ENCODE data around the gene ST6GALNAC6. TPM values are rescaled to one million over a fixed set of nuclear protein-coding genes. Genes with fewer than 3 reads are reported as not detected.
"Not testable (repeated sequence)": the region's sequence is repeated elsewhere in the genome, so short reads cannot be mapped to it uniquely, and the experiment has no call there.

ST6GALNAC6 gene
- total RNA-seq, 2 donors from 2014 or later, result 61.7 to 124 TPM

DNA sequence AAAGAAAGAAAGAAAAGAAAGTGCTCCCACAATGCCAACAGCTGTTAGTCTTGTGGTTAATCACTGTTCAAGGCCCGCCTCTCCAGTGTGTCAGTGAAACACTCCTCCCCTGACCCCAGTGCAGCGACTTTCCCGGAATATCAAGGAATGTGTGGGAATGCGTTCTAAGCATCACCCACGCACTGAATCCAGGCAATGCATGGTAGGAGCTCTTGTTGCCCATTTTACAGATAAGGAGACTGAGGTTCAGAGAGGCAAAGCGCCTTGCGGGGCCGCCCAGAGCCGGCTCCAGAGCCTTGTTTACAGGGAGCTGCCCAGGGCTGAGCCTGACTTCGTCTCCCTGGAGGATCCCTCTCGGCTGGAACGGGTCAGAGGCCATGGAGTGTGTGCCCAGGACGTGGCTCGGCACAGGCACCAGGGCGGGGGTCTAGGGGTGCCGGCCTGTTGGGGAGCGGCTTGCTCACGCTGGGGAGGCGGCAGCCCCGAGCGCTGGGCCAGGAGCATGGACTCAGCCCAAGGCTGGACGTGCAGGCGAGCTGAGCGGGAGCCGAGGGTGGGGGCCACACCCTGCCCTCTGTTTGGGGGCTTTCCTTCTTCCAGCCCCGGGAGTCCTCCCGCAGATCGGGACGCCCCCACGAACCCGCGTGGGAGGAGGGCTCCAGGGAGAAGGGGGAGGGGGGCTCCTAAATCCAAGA, 823 bp downstream of the ST6GALNAC6 start:
- peak overlapping the region; percentile 88 for H3K27ac Mint-ChIP-seq
- peak; percentile 20 for ATAC-seq (replicated peaks)
- H3K36me3 Mint-ChIP-seq (ENCODE audit: low read depth), result peaks cover 48% of the 10 kb centered on the region
- H3K27me3 Mint-ChIP-seq, result no peaks in the 10 kb centered on the region
- no peaks in the 10 kb centered on the region for H3K9me3 Mint-ChIP-seq
- H3K4me1 Mint-ChIP-seq, result peaks cover 3% of the 10 kb centered on the region
- peak overlapping the region; percentile 80 for H3K4me3 Mint-ChIP-seq

DNA sequence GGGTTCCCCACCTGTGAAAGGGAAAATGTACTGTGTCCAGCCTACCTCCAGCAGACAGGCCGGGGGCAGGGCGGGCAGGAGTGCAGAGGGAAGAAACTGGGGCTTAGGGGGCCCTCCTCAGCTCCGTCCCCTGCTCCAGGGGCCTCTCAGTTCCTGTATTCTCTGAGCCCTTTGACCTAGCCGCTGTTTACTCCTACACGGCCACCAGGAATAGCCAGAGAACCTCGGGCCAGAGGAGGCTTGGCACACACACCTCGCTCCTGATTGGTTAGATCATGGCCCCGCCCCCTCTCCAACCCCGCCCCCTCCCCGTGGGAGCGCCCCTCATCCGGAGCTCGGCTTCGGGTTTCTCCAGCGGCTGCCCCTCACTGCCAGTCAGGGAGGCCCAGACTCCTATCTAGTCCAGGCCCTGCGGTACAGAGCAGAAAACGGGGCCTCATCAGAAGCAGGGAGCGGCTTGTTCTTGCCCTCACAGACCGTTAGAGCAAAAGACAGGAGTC, 2.2 kb downstream of the ST6GALNAC6 start:
- Mint-ChIP-seq H3K9me3 (no peaks in the 10 kb centered on the region), H3K36me3 (ENCODE audit: low read depth) (peaks cover 56% of the 10 kb centered on the region), H3K27ac (no peak overlapping the region), H3K4me1 (peaks cover 5% of the 10 kb centered on the region), H3K4me3 (peak overlapping the region; percentile 80), H3K27me3 (no peaks in the 10 kb centered on the region)
- no peak for ATAC-seq (replicated peaks)

DNA sequence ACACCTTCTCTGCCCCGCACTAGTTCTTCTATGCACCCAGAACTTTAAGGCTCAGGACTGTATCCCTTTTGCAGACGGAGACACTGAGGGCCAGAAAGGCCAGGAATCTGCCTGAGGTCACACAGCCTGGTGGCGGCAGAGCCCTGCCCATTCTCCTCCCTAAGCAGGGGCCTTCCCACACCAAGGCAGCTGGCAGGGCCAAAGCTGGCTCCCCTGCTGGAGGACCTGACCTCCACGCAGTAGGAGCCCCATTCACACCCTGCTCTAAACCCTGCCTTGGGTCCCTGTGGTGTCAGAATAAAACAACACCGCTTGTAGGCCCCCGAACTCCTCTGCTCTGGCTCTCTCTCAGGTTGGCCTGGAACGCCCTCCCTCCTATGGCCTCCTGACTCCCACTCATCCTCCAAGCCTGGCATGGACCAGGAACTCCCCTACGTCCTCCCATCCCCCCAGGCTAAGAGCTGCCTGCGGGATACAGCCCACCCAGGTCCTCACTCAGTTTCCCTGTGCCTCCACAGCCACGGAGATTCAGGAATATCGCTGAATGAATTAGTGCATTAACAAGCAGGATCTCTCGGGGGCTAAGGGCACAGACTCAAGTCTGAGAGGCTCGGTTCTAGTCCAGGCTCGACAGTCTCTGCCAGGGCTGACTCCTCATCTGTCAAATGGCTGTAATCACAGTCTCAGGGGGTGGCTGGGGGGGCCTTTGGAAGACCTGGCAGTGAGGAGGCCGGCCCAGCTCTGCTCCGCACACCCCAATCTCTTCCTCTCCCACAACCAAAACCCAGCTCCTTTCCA, 2.8 kb downstream of the ST6GALNAC6 start:
- Mint-ChIP-seq H3K36me3 (ENCODE audit: low read depth) (peaks cover 63% of the 10 kb centered on the region), H3K9me3 (no peaks in the 10 kb centered on the region), H3K4me1 (peaks cover 6% of the 10 kb centered on the region), H3K4me3 (no peak overlapping the region), H3K27ac (no peak overlapping the region), H3K27me3 (no peaks in the 10 kb centered on the region)
- ATAC-seq (replicated peaks), result no peak

DNA sequence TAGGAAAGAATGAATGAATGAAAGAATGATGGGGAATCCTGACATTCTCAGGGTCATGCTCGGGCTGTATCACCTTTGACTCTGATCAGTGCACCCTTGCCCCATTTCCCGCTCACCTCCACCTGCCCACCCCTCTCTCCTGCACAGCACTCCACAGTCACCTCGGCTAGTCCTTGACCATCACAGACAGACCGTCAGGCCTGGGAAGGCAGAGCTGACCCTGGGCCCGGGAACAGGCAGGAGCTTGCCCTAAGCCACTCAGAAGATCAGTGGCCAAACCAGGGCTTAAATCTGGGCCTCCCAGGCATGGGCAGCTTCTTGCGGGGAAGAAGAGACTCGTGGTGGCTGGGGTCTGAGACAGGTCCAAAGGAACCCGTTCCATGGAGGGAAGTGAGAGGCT, 3.6 kb downstream of the ST6GALNAC6 start:
- Mint-ChIP-seq H3K27me3 (no peaks in the 10 kb centered on the region), H3K27ac (no peak overlapping the region), H3K4me1 (peaks cover 11% of the 10 kb centered on the region), H3K36me3 (ENCODE audit: low read depth) (peaks cover 70% of the 10 kb centered on the region), H3K9me3 (no peaks in the 10 kb centered on the region), H3K4me3 (no peak overlapping the region)
- ATAC-seq (replicated peaks), result no peak

DNA sequence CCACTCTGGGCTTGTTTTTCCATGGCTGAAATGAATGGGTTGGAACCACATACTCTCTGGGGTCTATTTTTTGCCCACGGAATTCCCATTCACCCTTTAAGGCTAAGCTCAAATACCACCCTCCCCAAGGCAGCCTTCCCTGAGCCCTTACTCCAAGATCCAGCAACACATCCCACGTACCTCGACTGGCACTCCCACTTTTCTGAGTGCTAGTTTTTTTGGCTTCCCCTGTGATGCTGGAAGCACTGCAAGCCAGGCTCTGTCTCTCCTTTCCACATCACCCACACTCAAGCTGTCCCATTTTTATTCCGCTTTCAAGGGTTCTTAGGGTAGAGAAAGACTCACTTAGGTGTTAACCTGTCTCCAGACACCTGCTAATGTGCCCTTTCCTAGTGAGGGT, 6.0 kb downstream of the ST6GALNAC6 start:
- H3K9me3 Mint-ChIP-seq, result no peaks in the 10 kb centered on the region
- H3K27ac Mint-ChIP-seq, result peak overlapping the region; percentile 56
- no peak overlapping the region for H3K4me3 Mint-ChIP-seq
- ATAC-seq (replicated peaks), result no peak
- H3K4me1 Mint-ChIP-seq, result peaks cover 11% of the 10 kb centered on the region
- peaks cover 89% of the 10 kb centered on the region for H3K36me3 Mint-ChIP-seq (ENCODE audit: low read depth)
- no peaks in the 10 kb centered on the region for H3K27me3 Mint-ChIP-seq

DNA sequence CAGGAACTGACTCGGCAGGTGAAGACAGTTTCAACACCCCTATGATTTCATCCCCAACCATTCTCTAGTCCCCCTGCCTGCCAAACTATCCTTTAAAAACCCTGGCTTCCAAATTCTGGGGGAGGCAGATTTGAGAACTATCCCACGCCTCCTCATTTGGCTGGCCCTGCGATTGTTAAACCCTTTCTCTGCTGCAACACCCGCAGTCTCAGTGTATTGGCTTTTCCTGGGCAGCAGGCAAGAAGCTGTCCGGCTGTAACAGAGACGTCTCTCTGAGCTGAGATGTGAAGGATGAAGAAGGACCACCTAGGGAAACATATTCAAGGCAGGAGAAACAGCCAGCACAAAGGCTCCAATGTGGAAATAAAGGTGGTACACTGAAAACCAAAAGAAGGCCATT, 6.6 kb downstream of the ST6GALNAC6 start:
- H3K36me3 Mint-ChIP-seq (ENCODE audit: low read depth), result peaks cover 94% of the 10 kb centered on the region
- no peak for ATAC-seq (replicated peaks)
- H3K4me3 Mint-ChIP-seq, result no peak overlapping the region
- no peaks in the 10 kb centered on the region for H3K9me3 Mint-ChIP-seq
- H3K27ac Mint-ChIP-seq, result peak overlapping the region; percentile 22
- H3K4me1 Mint-ChIP-seq, result peaks cover 11% of the 10 kb centered on the region
- no peaks in the 10 kb centered on the region for H3K27me3 Mint-ChIP-seq

DNA sequence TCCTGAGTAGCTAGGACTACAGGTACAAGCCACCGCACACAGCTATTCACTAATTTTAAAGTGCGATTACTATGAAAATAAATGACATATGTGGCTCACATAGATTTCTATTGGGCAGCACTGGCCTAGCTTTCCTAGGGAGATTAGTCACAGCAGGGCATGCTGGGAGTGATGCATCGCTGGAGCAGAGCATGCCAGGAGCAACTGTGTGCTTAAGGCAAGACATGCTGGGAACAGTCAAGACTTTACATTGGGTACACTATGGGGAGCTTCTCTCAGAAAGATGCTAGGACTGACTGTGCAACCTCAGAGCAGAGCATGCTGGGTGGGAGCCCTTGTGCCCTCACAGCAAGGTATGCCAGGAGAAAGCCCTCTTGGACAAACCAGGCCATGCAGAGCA, 9.3 kb downstream of the ST6GALNAC6 start:
- no peaks in the 10 kb centered on the region for H3K9me3 Mint-ChIP-seq
- ATAC-seq (replicated peaks), result peak; percentile 23
- no peaks in the 10 kb centered on the region for H3K27me3 Mint-ChIP-seq
- H3K4me3 Mint-ChIP-seq, result no peak overlapping the region
- no peak overlapping the region for H3K27ac Mint-ChIP-seq
- H3K36me3 Mint-ChIP-seq (ENCODE audit: low read depth), result peaks cover 91% of the 10 kb centered on the region
- H3K4me1 Mint-ChIP-seq, result peaks cover 11% of the 10 kb centered on the region

DNA sequence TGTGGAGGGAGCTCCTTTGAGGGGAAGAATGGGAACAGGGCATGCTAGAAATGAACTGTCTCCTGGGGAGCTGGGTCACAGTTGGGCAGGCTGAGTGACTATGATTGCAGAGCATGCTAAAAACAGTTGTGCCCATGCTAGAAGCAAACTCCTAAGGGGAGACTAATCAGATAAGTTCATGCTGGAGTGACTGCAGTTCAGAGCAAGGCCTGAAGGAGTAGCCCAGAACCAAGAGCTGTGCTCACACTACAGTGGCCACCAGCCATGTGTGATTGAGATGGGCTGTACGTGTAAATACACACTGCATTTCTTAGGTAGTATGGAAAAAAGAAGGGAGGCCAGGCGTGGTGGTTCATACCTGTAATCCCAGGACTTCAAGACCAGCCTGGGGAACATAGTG, 11.6 kb downstream of the ST6GALNAC6 start:
- Mint-ChIP-seq H3K4me1 (peaks cover 11% of the 10 kb centered on the region), H3K4me3 (no peak overlapping the region), H3K27ac (no peak overlapping the region), H3K36me3 (ENCODE audit: low read depth) (peaks cover 79% of the 10 kb centered on the region), H3K27me3 (no peaks in the 10 kb centered on the region), H3K9me3 (no peaks in the 10 kb centered on the region)
- no peak for ATAC-seq (replicated peaks)

DNA sequence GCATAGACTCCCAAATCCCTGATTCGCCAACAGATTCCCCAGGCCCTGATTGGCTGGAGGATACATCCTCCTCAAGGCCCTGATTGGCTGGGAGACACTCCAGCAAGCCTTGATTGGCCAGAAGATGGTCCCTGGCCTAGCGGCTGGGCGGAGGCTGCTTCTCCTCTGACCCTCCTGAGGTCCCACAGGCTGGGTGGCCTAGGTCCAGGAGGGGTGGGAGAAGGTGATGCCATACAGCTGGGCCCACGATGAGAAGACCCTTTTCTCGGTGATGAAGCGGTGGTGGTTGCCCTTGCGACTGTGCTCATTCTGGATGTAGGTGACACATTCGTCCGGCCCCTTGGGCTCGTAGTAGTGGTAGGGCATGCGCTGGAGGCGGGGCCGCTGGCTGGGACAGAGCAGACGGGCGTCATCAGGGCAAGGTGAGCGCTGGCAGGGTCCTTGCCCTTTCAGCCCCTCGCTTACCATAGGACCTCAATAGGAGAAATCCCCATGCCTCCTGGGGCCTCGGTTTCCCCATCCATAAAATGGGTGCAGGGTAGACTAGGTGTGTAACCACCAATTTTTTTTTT, 12.9 kb downstream of the ST6GALNAC6 start:
- ATAC-seq (replicated peaks), result no peak
- Mint-ChIP-seq H3K27ac (no peak overlapping the region), H3K36me3 (ENCODE audit: low read depth) (peaks cover 66% of the 10 kb centered on the region)

DNA sequence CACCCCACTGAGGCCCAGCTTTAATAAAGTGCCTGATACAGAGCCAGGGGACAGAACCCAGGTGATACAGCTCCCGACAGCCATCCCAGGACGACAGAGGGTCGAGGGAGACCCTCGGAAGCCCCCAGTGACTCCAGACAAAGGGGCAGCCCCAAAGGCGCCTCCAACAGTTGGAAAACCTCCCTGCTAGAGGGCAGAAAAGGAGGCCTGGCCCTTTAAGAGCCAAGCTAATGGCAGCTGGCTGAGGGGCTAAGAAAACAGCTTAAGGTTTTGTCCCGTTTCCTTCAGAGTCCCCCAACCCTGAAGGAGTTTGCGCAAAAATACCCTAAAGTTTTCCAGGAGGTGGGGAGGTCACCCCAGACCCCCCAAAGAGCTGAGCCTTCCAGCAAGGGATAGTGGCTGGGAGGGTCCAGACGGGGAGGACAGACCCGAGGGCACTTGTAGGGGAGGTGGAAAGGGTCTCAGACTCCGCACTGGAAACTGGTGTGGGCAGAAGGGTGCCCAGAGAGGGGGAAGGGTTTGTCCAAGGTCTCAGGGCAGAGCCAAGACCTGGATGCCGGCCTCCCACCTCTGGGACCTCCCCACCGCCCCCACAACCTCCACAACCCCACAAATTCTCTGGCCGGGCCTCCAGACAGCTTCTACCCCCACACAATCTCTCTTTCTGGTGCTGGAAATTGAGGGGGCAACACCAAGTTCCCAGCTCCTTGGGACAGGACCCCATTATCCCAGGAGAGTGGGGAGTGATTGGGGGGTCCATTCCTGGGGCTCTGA, 13.7 kb downstream of the ST6GALNAC6 start:
- Mint-ChIP-seq H3K27ac (peak overlapping the region; percentile 65), H3K4me3 (no peak overlapping the region), H3K27me3 (no peaks in the 10 kb centered on the region), H3K36me3 (ENCODE audit: low read depth) (peaks cover 59% of the 10 kb centered on the region), H3K4me1 (peaks cover 5% of the 10 kb centered on the region), H3K9me3 (no peaks in the 10 kb centered on the region)
- ATAC-seq (replicated peaks), result no peak

More for the DNA sequence above, 12.9 kb downstream of the ST6GALNAC6 start:
- Mint-ChIP-seq H3K4me1 (peaks cover 9% of the 10 kb centered on the region), H3K4me3 (no peak overlapping the region), H3K27me3 (no peaks in the 10 kb centered on the region), H3K9me3 (no peaks in the 10 kb centered on the region)

DNA sequence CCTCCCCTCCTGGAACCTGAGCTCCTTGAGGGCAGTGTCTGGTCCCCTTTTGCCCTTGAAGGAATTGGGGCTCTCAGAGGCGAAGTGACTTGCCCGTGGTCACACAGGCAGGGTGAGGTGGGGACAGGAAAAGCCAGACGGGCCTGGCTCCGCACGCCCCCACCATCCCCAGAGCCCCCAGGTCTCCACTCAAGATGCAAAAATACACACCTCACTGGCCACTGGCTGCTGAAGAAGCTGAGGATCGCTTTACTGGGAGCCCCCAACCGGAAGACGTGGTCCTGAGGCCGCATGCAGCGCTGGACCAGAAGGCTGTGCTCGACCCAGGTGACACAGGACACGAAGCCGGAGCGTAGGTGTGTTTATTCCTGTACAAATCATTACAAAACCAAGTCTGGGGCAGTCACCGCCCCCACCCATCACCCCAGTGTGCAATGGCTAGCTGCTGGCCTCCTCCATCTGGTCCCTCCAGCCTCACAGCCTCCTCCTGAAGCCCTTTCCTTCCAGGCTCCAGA, 14.4 kb downstream of the ST6GALNAC6 start:
- Mint-ChIP-seq H3K27me3 (no peaks in the 10 kb centered on the region), H3K9me3 (no peaks in the 10 kb centered on the region), H3K4me1 (peaks cover 5% of the 10 kb centered on the region), H3K4me3 (no peak overlapping the region), H3K36me3 (ENCODE audit: low read depth) (peaks cover 52% of the 10 kb centered on the region), H3K27ac (peak overlapping the region; percentile 65)
- no peak for ATAC-seq (replicated peaks)

DNA sequence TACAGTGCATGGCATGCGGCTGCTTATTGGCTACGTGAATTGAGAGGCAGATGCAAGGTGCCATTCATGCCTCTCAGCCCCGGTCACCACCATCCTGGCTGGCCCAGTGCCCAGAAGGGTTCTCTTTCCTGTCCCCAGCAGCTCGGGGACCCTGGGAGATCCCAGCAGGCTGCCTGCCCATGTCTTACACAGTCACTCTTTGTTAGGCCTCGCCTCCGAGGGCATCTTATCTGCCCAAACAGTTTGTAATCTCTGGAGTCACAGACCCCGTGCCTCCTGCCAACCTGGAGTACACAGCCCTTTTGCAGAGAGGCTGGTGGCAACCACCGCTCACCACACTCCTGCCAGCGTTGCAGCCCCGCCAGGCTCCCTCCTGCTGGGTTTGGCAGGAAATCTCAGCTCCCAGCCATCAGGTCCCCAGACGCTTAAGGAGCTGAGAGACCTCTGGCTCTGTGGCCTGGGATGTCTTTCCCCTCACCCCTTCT, 14.9 kb downstream of the ST6GALNAC6 start:
- peaks cover 46% of the 10 kb centered on the region for H3K36me3 Mint-ChIP-seq (ENCODE audit: low read depth)
- H3K4me1 Mint-ChIP-seq, result peaks cover 5% of the 10 kb centered on the region
- H3K27me3 Mint-ChIP-seq, result no peaks in the 10 kb centered on the region
- ATAC-seq (replicated peaks), result no peak
- peak overlapping the region; percentile 65 for H3K27ac Mint-ChIP-seq
- no peaks in the 10 kb centered on the region for H3K9me3 Mint-ChIP-seq
- no peak overlapping the region for H3K4me3 Mint-ChIP-seq

DNA sequence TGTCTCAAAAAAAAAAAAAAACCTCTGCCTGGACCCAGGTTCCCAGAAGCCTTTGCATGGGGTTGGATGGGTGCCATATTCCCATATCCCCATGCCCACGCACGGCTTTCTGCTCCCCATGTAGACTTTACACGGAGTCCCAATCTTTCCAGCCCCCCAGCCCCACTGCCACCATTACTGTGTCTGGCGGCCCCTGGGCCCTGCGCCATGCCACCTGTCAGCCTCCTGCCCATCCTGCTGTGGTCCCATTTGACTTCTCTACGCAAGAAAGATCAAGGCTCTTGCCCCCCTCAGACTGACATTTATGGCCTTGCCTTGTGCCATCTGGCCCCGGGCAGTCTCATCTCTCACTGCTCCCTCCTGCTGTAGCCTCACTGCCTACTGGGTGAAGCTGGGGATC, 15.4 kb downstream of the ST6GALNAC6 start:
- Mint-ChIP-seq H3K27me3 (no peaks in the 10 kb centered on the region), H3K4me1 (peaks cover 5% of the 10 kb centered on the region), H3K36me3 (ENCODE audit: low read depth) (peaks cover 41% of the 10 kb centered on the region), H3K4me3 (no peak overlapping the region), H3K9me3 (no peaks in the 10 kb centered on the region), H3K27ac (peak overlapping the region; percentile 65)
- no peak for ATAC-seq (replicated peaks)

DNA sequence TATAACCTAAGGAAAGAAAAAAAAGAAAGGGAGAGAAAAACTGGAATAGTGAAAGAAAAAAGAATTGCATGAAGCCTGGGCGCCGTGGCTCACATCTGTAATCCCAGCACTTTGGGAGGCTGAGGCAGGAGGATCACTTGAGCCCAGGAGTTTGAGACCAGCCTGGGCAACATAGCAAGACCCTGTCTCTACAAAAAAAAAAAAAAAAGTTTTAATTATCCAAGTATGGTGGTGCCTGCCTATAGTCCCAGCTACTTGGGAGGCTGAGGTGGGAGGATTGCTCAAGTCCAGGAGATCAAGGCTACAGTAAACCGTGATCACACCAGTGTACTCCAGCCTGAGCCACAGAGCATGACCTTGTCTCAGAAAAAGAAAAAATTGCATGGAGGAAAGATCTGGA, 17.7 kb downstream of the ST6GALNAC6 start:
- not testable (repeated sequence) for ATAC-seq (replicated peaks)

More for the DNA sequence above, 17.7 kb downstream of the ST6GALNAC6 start:
- H3K4me1 Mint-ChIP-seq, H3K27ac Mint-ChIP-seq, H3K4me3 Mint-ChIP-seq, H3K27me3 Mint-ChIP-seq, H3K9me3 Mint-ChIP-seq: not testable (repeated sequence)
- H3K36me3 Mint-ChIP-seq (ENCODE audit: low read depth), result peaks cover 19% of the 10 kb centered on the region

All from activated T-helper 17 cell treated with anti-CD3 and anti-CD28 coated beads, Interleukin-2, amount 50 U/mL, for 72 hours (primary cell).